ENCODE data around the gene ZNF423. TPM values are rescaled to one million over a fixed set of nuclear protein-coding genes. Genes with fewer than 3 reads are reported as not detected.

The ZNF423 gene
- total RNA-seq, 1 experiment from 2014 or later, result not detected

GRCh38 chr16:49748322-49748721, 107.6 kb downstream of the ZNF423 start:
- no peak for DNase-seq
- Histone ChIP-seq H4K20me1 (ENCODE audit: insufficient read depth, low read depth, low read length) (0 out of 2 replicates have a peak, but pooled peaks cover 3% of the 10 kb centered on the region), H2AFZ (ENCODE audit: low read length) (no peak overlapping the region), H3K9me2 (replicated peaks; ENCODE audit: insufficient read depth, low read length) (no peaks in the 10 kb centered on the region), H3K4me3 (ENCODE audit: low read length) (no peak overlapping the region), H3K27me3 (ENCODE audit: low read length) (no peaks in the 10 kb centered on the region), H3K79me2 (ENCODE audit: low read length) (no peaks in the 10 kb centered on the region), H3K27ac (ENCODE audit: low read length) (no peak overlapping the region), H3K36me3 (ENCODE audit: insufficient read depth, low read length) (no peaks in the 10 kb centered on the region), H3K9ac (ENCODE audit: low read length) (no peak overlapping the region), H3K9me3 (ENCODE audit: low read length) (no peaks in the 10 kb centered on the region), H3K4me2 (ENCODE audit: low read depth, low read length, poor library complexity, severe bottlenecking) (no peak overlapping the region), H3K4me1 (ENCODE audit: low read length) (no peaks in the 10 kb centered on the region)

GRCh38 chr16:49747654-49748053, 108.3 kb downstream of the ZNF423 start:
- H4K20me1 ChIP-seq (ENCODE audit: insufficient read depth, low read depth, low read length), result 0 out of 2 replicates have a peak, but pooled peaks cover 3% of the 10 kb centered on the region
- no peak overlapping the region for H3K4me2 ChIP-seq (ENCODE audit: low read depth, low read length, poor library complexity, severe bottlenecking)
- H3K27ac ChIP-seq (ENCODE audit: low read length), result no peak overlapping the region
- no peak for DNase-seq
- H3K4me3 ChIP-seq (ENCODE audit: low read length), result no peak overlapping the region
- no peak overlapping the region for H2AFZ ChIP-seq (ENCODE audit: low read length)
- H3K9me3 ChIP-seq (ENCODE audit: low read length), result no peaks in the 10 kb centered on the region
- no peaks in the 10 kb centered on the region for H3K36me3 ChIP-seq (ENCODE audit: insufficient read depth, low read length)
- no peaks in the 10 kb centered on the region for H3K27me3 ChIP-seq (ENCODE audit: low read length)
- H3K4me1 ChIP-seq (ENCODE audit: low read length), result no peaks in the 10 kb centered on the region
- no peak overlapping the region for H3K9ac ChIP-seq (ENCODE audit: low read length)
- no peaks in the 10 kb centered on the region for H3K79me2 ChIP-seq (ENCODE audit: low read length)
- H3K9me2 ChIP-seq (replicated peaks; ENCODE audit: insufficient read depth, low read length), result no peaks in the 10 kb centered on the region

- 0 out of 2 replicates have a peak, but pooled peaks cover 3% of the 10 kb centered on the region for H4K20me1 ChIP-seq (ENCODE audit: insufficient read depth, low read depth, low read length)
- no peaks in the 10 kb centered on the region for H3K36me3 ChIP-seq (ENCODE audit: insufficient read depth, low read length)
- no peaks in the 10 kb centered on the region for H3K27me3 ChIP-seq (ENCODE audit: low read length)
- no peak overlapping the region for H2AFZ ChIP-seq (ENCODE audit: low read length)
- H3K9ac ChIP-seq (ENCODE audit: low read length), result no peak overlapping the region
- no peak for DNase-seq
- no peak overlapping the region for H3K4me3 ChIP-seq (ENCODE audit: low read length)
- no peaks in the 10 kb centered on the region for H3K79me2 ChIP-seq (ENCODE audit: low read length)
- no peak overlapping the region for H3K4me2 ChIP-seq (ENCODE audit: low read depth, low read length, poor library complexity, severe bottlenecking)
- H3K4me1 ChIP-seq (ENCODE audit: low read length), result no peaks in the 10 kb centered on the region
- H3K9me3 ChIP-seq (ENCODE audit: low read length), result no peaks in the 10 kb centered on the region
- no peaks in the 10 kb centered on the region for H3K9me2 ChIP-seq (replicated peaks; ENCODE audit: insufficient read depth, low read length)
- no peak overlapping the region for H3K27ac ChIP-seq (ENCODE audit: low read length)
These were observed 109.4 kb downstream of the ZNF423 start for GRCh38 chr16:49746545-49746944.

DNA sequence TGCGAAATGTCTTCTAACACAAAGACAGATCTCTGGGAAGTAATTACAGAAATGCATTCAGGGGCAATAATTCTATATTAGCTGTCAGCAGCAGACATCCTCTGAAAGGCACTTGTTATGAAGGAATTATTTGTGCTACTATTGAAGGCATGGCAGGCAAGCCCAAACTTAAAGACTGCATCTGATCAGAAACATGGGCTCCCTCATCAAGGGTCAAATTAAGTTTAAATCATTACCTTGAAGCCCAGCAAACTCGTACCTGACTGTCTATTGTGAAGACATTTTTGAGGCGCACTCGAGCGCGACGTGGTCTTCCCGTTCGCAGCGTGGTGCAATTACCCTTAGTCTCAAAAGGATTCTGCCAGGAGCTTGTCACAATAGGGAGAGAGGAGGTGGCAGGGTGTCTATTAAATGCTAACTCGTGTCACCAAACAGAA, 110.6 kb downstream of the ZNF423 start:
- no peak for DNase-seq
- Histone ChIP-seq H4K20me1 (ENCODE audit: insufficient read depth, low read depth, low read length) (0 out of 2 replicates have a peak, but pooled peaks cover 3% of the 10 kb centered on the region), H3K36me3 (ENCODE audit: insufficient read depth, low read length) (no peaks in the 10 kb centered on the region), H3K79me2 (ENCODE audit: low read length) (no peaks in the 10 kb centered on the region), H3K9ac (ENCODE audit: low read length) (no peak overlapping the region), H2AFZ (ENCODE audit: low read length) (no peak overlapping the region), H3K27ac (ENCODE audit: low read length) (no peak overlapping the region), H3K9me3 (ENCODE audit: low read length) (no peaks in the 10 kb centered on the region), H3K9me2 (replicated peaks; ENCODE audit: insufficient read depth, low read length) (no peaks in the 10 kb centered on the region), H3K4me1 (ENCODE audit: low read length) (no peaks in the 10 kb centered on the region), H3K4me2 (ENCODE audit: low read depth, low read length, poor library complexity, severe bottlenecking) (no peak overlapping the region), H3K27me3 (ENCODE audit: low read length) (no peaks in the 10 kb centered on the region), H3K4me3 (ENCODE audit: low read length) (no peak overlapping the region)

GRCh38 chr16:49744244-49745220, 111.4 kb downstream of the ZNF423 start:
- no peak for DNase-seq
- H4K20me1 ChIP-seq (ENCODE audit: insufficient read depth, low read depth, low read length), result 0 out of 2 replicates have a peak, but pooled peaks cover 3% of the 10 kb centered on the region
- H3K36me3 ChIP-seq (ENCODE audit: insufficient read depth, low read length), result no peaks in the 10 kb centered on the region
- no peaks in the 10 kb centered on the region for H3K79me2 ChIP-seq (ENCODE audit: low read length)
- H3K4me1 ChIP-seq (ENCODE audit: low read length), result no peaks in the 10 kb centered on the region
- H3K9ac ChIP-seq (ENCODE audit: low read length), result no peak overlapping the region
- no peak overlapping the region for H3K27ac ChIP-seq (ENCODE audit: low read length)
- no peaks in the 10 kb centered on the region for H3K9me3 ChIP-seq (ENCODE audit: low read length)
- H3K27me3 ChIP-seq (ENCODE audit: low read length), result no peaks in the 10 kb centered on the region
- H3K4me2 ChIP-seq (ENCODE audit: low read depth, low read length, poor library complexity, severe bottlenecking), result no peak overlapping the region
- no peak overlapping the region for H2AFZ ChIP-seq (ENCODE audit: low read length)
- H3K9me2 ChIP-seq (replicated peaks; ENCODE audit: insufficient read depth, low read length), result no peaks in the 10 kb centered on the region
- H3K4me3 ChIP-seq (ENCODE audit: low read length), result no peak overlapping the region

GRCh38 chr16:49743658-49744057, 112.3 kb downstream of the ZNF423 start:
- H3K9me2 ChIP-seq (replicated peaks; ENCODE audit: insufficient read depth, low read length), result no peaks in the 10 kb centered on the region
- H3K4me2 ChIP-seq (ENCODE audit: low read depth, low read length, poor library complexity, severe bottlenecking), result no peak overlapping the region
- no peak overlapping the region for H3K9ac ChIP-seq (ENCODE audit: low read length)
- no peak for DNase-seq
- no peak overlapping the region for H2AFZ ChIP-seq (ENCODE audit: low read length)
- no peaks in the 10 kb centered on the region for H3K36me3 ChIP-seq (ENCODE audit: insufficient read depth, low read length)
- H3K79me2 ChIP-seq (ENCODE audit: low read length), result no peaks in the 10 kb centered on the region
- no peaks in the 10 kb centered on the region for H3K27me3 ChIP-seq (ENCODE audit: low read length)
- no peak overlapping the region for H3K4me3 ChIP-seq (ENCODE audit: low read length)
- no peaks in the 10 kb centered on the region for H3K9me3 ChIP-seq (ENCODE audit: low read length)
- no peak overlapping the region for H3K27ac ChIP-seq (ENCODE audit: low read length)
- H3K4me1 ChIP-seq (ENCODE audit: low read length), result no peaks in the 10 kb centered on the region
- 0 out of 2 replicates have a peak, but pooled peaks cover 3% of the 10 kb centered on the region for H4K20me1 ChIP-seq (ENCODE audit: insufficient read depth, low read depth, low read length)

- Histone ChIP-seq H3K36me3 (ENCODE audit: insufficient read depth, low read length) (no peaks in the 10 kb centered on the region), H3K4me1 (ENCODE audit: low read length) (no peaks in the 10 kb centered on the region), H3K4me2 (ENCODE audit: low read depth, low read length, poor library complexity, severe bottlenecking) (no peak overlapping the region), H3K27me3 (ENCODE audit: low read length) (no peaks in the 10 kb centered on the region), H3K4me3 (ENCODE audit: low read length) (no peak overlapping the region), H3K27ac (ENCODE audit: low read length) (no peak overlapping the region), H4K20me1 (ENCODE audit: insufficient read depth, low read depth, low read length) (0 out of 2 replicates have a peak, but pooled peaks cover 1% of the 10 kb centered on the region), H3K79me2 (ENCODE audit: low read length) (no peaks in the 10 kb centered on the region), H3K9me3 (ENCODE audit: low read length) (no peaks in the 10 kb centered on the region), H2AFZ (ENCODE audit: low read length) (no peak overlapping the region), H3K9ac (ENCODE audit: low read length) (no peak overlapping the region), H3K9me2 (replicated peaks; ENCODE audit: insufficient read depth, low read length) (no peaks in the 10 kb centered on the region)
- no peak for DNase-seq
These were observed 112.8 kb downstream of the ZNF423 start for GRCh38 chr16:49743203-49743464.

DNA sequence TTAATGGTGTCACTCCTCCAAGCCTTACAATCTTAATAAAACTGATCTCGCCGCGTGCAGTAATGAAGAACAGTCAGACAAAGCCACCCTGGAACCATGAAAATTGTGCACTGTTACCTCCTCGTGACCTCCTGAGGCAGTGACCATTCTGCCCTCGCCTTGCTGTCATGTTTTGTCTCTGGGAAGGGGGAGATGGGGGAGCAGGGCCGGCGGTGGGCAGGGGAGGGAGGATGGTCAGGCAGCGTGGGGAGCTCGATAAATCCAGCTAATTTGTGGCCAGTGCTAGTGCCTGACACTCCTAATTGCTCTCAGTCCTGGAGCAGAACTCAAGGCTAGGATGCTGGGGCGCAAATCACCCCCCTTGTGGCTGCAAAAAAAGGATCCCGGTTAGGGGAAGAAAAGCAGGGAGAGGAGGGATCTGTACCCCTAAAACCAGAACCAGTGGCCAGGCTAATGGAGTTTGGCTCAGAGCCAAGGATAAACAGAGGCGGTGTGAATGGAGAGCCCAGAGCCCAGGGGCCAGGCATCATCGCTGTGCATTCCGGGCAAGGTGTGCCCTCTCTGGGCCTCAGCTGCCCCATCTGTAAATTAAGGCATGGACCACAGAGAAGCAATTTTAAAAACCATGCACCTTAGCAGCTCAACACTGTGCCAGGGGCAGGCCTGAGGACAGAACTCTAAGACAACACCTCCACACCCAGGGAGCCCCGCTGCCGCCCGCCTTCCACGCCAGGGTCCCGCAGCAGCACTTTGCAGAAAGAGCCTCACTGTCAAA, 113.3 kb downstream of the ZNF423 start:
- Histone ChIP-seq H3K27ac (ENCODE audit: low read length) (no peak overlapping the region), H3K9ac (ENCODE audit: low read length) (no peak overlapping the region), H4K20me1 (ENCODE audit: insufficient read depth, low read depth, low read length) (no peaks in the 10 kb centered on the region), H3K27me3 (ENCODE audit: low read length) (no peaks in the 10 kb centered on the region), H3K9me3 (ENCODE audit: low read length) (no peaks in the 10 kb centered on the region), H3K4me2 (ENCODE audit: low read depth, low read length, poor library complexity, severe bottlenecking) (no peak overlapping the region), H3K4me3 (ENCODE audit: low read length) (no peak overlapping the region), H2AFZ (ENCODE audit: low read length) (no peak overlapping the region), H3K4me1 (ENCODE audit: low read length) (no peaks in the 10 kb centered on the region), H3K36me3 (ENCODE audit: insufficient read depth, low read length) (no peaks in the 10 kb centered on the region), H3K9me2 (replicated peaks; ENCODE audit: insufficient read depth, low read length) (no peaks in the 10 kb centered on the region), H3K79me2 (ENCODE audit: low read length) (no peaks in the 10 kb centered on the region)
- no peak for DNase-seq
